Progenitor cell of endocrine pancreas (in vitro differentiated cells): ENCODE measurements around the gene CTXND1. TPM values are rescaled to one million over a fixed set of nuclear protein-coding genes. Genes with fewer than 3 reads are reported as not detected.
"Not testable (repeated sequence)": the region's sequence is repeated elsewhere in the genome, so short reads cannot be mapped to it uniquely, and the experiment has no call there.

Experiments
- DNase-seq: peaks from one replicate; pipeline ENCODE4 v3.0.0; 2021; ENCODE audit warnings: low spot score; ENCODE audit not compliant: unreplicated experiment
- H3K27ac Mint-ChIP-seq: 2 replicates; pipeline ENCODE4 v1.8.0; 2021; ENCODE audit warnings: mild to moderate bottlenecking, moderate library complexity, mixed read lengths
- H3K27me3 Mint-ChIP-seq: 2 replicates; pipeline ENCODE4 v1.8.0; 2021; ENCODE audit warnings: mixed read lengths
- H3K36me3 Mint-ChIP-seq: 2 replicates; pipeline ENCODE4 v1.8.0; 2022; ENCODE audit warnings: mixed read lengths; ENCODE audit not compliant: insufficient read depth
- H3K4me1 Mint-ChIP-seq: 2 replicates; pipeline ENCODE4 v1.8.0; 2021; ENCODE audit warnings: low read depth, mixed read lengths
- H3K4me3 Mint-ChIP-seq: 2 replicates; pipeline ENCODE4 v1.8.0; 2021; ENCODE audit warnings: low read depth, mild to moderate bottlenecking, moderate library complexity, mixed read lengths
- H3K9me3 Mint-ChIP-seq: 2 replicates; pipeline ENCODE4 v1.8.0; 2021; ENCODE audit warnings: low read depth, mixed read lengths
- total RNA-seq: library from RNA; stranded (reverse); gene quantifications from 2 replicates; pipeline ENCODE4 v1.2.1, GENCODE V29; 2021
- TF ChIP-seq, protein P1 (sequence below): fragments of 200-600 bp; sonication (generic); IDR thresholded peaks from one replicate; pipeline ENCODE4 v1.5.0; 2021; ENCODE audit warnings: antibody characterized with exemption, mild to moderate bottlenecking; ENCODE audit not compliant: unreplicated experiment

Gene CTXND1
- total RNA-seq, 1 donor from 2014 or later, result 1.1 TPM

DNA sequence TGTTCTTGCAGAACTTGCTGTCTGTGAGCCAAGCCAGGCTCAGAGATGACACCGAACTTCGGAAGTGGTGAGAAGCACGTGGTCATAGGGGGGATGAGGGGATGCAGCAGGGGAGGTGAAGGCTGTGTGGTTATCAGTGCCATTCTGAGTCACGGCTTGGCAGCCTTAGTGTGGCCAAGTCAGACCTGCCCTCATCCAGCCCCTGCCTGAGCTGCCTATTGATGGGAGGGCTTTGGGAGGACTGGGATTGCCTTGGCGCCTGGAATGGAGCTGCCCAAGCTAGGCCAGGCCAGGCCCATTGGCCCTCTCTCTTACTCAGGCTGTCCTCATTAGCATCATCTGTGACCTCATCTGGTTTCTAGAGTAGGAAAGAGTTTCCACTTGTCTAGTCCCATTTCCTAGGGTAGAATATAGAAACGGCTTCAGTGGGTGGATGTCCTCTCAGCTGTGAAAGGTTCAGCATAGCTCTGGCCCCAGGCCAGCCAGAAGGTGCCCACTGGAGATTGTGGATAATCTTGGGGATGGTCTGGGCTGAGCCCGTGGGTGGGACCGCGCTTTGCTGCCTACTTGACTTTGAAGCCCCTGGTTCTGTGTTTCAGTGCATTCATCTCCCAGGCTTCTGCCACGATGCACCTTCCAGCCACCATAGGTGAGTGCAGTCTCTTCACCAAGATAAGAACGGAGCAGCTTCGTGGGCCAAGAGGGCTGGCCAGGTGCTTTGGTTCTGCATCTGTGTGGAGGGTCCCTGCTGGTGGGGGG, 92.0 kb downstream of the CTXND1 start:
- no peaks in the 10 kb centered on the region for H3K27me3 Mint-ChIP-seq
- H3K27ac Mint-ChIP-seq, result no peak overlapping the region
- peaks cover 7% of the 10 kb centered on the region for H3K36me3 Mint-ChIP-seq
- H3K9me3 Mint-ChIP-seq, result no peaks in the 10 kb centered on the region
- no peak for DNase-seq
- peaks cover 6% of the 10 kb centered on the region for H3K4me1 Mint-ChIP-seq
- TF ChIP-seq, protein P1, sequence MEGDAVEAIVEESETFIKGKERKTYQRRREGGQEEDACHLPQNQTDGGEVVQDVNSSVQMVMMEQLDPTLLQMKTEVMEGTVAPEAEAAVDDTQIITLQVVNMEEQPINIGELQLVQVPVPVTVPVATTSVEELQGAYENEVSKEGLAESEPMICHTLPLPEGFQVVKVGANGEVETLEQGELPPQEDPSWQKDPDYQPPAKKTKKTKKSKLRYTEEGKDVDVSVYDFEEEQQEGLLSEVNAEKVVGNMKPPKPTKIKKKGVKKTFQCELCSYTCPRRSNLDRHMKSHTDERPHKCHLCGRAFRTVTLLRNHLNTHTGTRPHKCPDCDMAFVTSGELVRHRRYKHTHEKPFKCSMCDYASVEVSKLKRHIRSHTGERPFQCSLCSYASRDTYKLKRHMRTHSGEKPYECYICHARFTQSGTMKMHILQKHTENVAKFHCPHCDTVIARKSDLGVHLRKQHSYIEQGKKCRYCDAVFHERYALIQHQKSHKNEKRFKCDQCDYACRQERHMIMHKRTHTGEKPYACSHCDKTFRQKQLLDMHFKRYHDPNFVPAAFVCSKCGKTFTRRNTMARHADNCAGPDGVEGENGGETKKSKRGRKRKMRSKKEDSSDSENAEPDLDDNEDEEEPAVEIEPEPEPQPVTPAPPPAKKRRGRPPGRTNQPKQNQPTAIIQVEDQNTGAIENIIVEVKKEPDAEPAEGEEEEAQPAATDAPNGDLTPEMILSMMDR, result no peak
- H3K4me3 Mint-ChIP-seq, result no peak overlapping the region

DNA sequence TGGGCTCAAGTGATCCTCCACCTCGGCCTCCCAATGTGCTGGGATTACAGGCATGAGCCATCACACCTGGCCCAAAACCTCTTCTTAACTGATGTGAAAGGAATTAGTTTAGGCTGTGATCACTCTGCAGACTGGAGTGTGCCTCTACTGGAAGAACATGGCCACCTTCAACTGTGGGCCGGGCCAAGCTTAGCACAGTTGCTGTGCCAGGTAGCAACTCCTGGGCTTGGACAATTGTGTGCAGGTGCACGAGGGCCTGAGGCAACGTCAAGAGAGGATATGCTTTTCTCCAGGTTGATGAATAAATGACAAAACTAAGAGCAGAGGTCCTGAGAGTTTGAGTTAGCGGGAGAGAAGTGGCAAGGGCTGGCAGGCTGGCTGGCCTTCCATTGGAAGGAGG, 92.7 kb downstream of the CTXND1 start:
- TF ChIP-seq, protein P1, result no peak

DNA sequence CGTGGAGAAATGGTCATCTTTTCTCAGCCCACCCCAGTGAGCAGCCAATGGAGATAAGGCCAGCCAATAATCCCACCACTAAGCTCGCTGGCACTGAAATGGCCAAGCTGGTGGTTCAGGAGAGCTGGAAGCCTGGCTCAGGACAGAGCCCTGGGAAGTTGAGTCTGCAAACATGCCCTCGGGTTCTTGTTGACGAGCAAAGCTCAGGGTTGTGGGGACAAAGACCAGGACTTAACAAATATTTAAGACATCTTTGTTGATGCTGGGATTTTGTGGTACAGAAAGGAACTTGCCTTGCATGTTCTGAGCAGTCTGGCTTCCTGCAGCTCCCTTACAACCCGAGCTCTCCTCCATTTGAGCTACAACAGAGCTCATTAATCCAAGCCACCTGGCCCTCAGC, 94.8 kb downstream of the CTXND1 start:
- TF ChIP-seq, protein P1, result no peak
- Mint-ChIP-seq H3K4me1 (peaks cover 10% of the 10 kb centered on the region), H3K4me3 (no peak overlapping the region), H3K9me3 (no peaks in the 10 kb centered on the region), H3K27ac (no peak overlapping the region), H3K27me3 (no peaks in the 10 kb centered on the region), H3K36me3 (peaks cover 1% of the 10 kb centered on the region)
- no peak for DNase-seq

More for the DNA sequence above, 92.7 kb downstream of the CTXND1 start:
- Mint-ChIP-seq H3K36me3 (peaks cover 6% of the 10 kb centered on the region), H3K4me1 (peaks cover 6% of the 10 kb centered on the region), H3K27me3 (no peaks in the 10 kb centered on the region), H3K9me3 (no peaks in the 10 kb centered on the region), H3K27ac (no peak overlapping the region), H3K4me3 (no peak overlapping the region)
- DNase-seq, result no peak

DNA sequence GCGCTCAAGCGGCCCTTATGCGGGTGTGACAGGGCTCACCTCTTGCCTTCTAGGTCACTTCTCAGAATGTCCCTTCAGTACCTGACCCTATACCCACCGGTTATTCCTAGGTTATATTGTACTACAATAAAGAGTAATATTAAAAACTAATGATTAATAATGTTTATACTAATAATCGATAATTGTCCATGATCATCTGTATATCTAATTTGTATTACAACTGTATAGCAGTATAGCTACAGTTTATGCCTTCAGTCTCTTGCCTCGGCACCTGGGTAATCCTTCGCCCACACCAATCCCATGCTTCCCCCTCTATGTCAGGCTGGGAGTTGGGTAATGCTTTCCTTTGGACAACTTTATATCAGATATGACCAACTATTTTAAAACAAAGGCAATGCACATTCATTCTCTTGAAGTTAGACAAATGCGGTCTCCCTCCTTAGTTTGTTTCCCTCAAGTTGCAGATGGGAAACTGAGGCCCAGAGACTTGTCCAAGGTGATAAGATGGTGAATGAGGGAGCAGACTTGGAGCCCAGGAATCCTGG, 95.8 kb downstream of the CTXND1 start:
- peaks cover 6% of the 10 kb centered on the region for H3K27me3 Mint-ChIP-seq
- H3K4me3 Mint-ChIP-seq, result no peak overlapping the region
- H3K9me3 Mint-ChIP-seq, result no peaks in the 10 kb centered on the region
- DNase-seq, result no peak
- H3K27ac Mint-ChIP-seq, result no peak overlapping the region
- H3K36me3 Mint-ChIP-seq, result no peaks in the 10 kb centered on the region
- H3K4me1 Mint-ChIP-seq, result peaks cover 6% of the 10 kb centered on the region
- TF ChIP-seq, protein P1, result no peak

DNA sequence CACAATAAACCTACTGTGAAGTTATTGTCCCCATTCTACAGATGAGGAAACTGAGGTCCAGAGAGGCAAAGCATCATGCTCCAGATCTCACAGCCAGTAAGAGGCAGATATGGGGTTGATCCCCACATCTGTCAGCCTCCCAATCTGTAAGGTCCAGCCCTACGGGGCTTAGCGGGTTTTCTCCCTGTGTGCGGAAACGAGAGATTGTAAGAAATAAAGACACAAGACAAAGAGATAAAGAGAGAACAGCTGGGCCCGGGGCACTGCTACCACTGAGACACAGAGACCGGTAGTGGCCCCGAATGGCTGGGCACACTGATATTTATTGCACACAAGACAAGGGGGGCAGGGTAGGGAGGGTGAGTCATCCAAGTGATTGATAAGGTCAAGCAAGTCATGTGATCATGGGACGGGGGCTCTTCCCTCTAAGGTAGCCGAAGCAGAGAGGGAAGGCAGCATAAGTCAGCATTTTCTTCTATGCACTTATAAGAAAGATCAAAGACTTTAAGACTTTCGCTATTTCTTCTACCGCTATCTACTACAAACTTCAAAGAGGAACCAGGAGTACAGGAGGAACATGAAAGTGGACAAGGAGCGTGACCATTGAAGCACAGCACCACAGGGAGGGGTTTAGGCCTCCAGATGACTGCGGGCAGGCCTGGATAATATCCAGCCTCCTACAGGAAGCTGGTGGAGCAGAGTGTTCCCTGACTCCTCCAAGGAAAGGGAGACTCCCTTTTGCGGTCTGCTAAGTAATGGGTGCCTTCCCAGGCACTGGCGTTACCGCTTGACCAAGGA, 96.4 kb downstream of the CTXND1 start:
- not testable (repeated sequence) for H3K27ac Mint-ChIP-seq

More for the DNA sequence above, 96.4 kb downstream of the CTXND1 start:
- H3K9me3 Mint-ChIP-seq, H3K4me3 Mint-ChIP-seq, H3K4me1 Mint-ChIP-seq, DNase-seq, H3K36me3 Mint-ChIP-seq: not testable (repeated sequence)
- peaks cover 12% of the 10 kb centered on the region for H3K27me3 Mint-ChIP-seq
